Right lobe of liver (tissue), 6 donors: ENCODE data around the gene SLC16A9. TPM values are rescaled to one million over a fixed set of nuclear protein-coding genes. Genes with fewer than 3 reads are reported as not detected.

Experiments used
- ATAC-seq, 4 donors: fragments of 200-7000 bp; cut with Tn5 transposase; one replicate each; pipeline ENCODE4 v1.9.1; 2020; ENCODE audit warnings: mild to moderate bottlenecking in 4 of 4, moderate library complexity in 4 of 4
- DNase-seq, 3 donors: peaks; one replicate each; pipeline ENCODE4 v3.0.0-alpha.2; 2020
- H3K27ac ChIP-seq, 3 donors: fragments of 200-600 bp; one replicate each; pipeline ENCODE4 v1.8.0; 2022
- H3K27me3 ChIP-seq, 2 donors: fragments of 200-600 bp; one replicate each; pipeline ENCODE4 v1.8.0; 2022
- H3K36me3 ChIP-seq, 4 donors: fragments of 200-600 bp; sonication (generic) in 1 of 4; one replicate each; pipeline versions ENCODE4 v1.5.1 to v1.8.0; 2017 to 2022; ENCODE audit warnings: control low read depth in 1 of 4
- H3K4me1 ChIP-seq, 4 donors: fragments of 200-600 bp; sonication (generic) in 1 of 4; one replicate each; pipeline versions ENCODE4 v1.5.1 to v1.8.0; 2017 to 2022; ENCODE audit warnings: control low read depth in 1 of 4
- H3K4me3 ChIP-seq, 3 donors: fragments of 200-600 bp; one replicate each; pipeline ENCODE4 v1.8.0; 2022
- H3K9me3 ChIP-seq, 4 donors: fragments of 200-600 bp; sonication (generic) in 1 of 4; one replicate each; pipeline versions ENCODE4 v1.5.1 to v1.8.0; 2017 to 2022; ENCODE audit warnings: control low read depth in 1 of 4
- CTCF ChIP-seq, 4 donors: fragments of 200-600 bp in 3 of 4; fragments of 450-650 bp in 1 of 4; IDR thresholded peaks; one replicate each; pipeline versions ENCODE4 v1.5.1 to v1.8.0; 2016 to 2022; ENCODE audit warnings: antibody characterized with exemption in 4 of 4, mild to moderate bottlenecking in 2 of 4
- POLR2A ChIP-seq: fragments of 450-650 bp; IDR thresholded peaks from one replicate; pipeline ENCODE4 v1.6.1; 2017; ENCODE audit warnings: antibody characterized with exemption, mild to moderate bottlenecking
- WGBS: methylation state at CpG from one replicate; pipeline ENCODE4 v1.1.6; 2018; ENCODE audit warnings: low coverage, low lambda C conversion rate; ENCODE audit not compliant: insufficient coverage; ENCODE audit errors: missing lambda C conversion rate; 5-methylcytosine and 5-hydroxymethylcytosine counted together
- intact Hi-C, 2 donors: fragments of 100-400 bp; cut with DNase I; formaldehyde crosslinking; loops; one replicate each; pipeline versions ENCODE4 v1.11.2 to v1.14.1; 2022
- total RNA-seq, 6 experiments: library from RNA; depleted of rRNA in 2 of 6; stranded (reverse); fragments of >200 nt in 2 of 6; fragmentation: NEBNext Ultra II Directional in 3 of 6; extraction: Animal tissue kit (Norgen Biotek cat#: 25700) in 3 of 6; gene quantifications; one replicate each; pipeline versions ENCODE4 v1.1.0 to v1.2.4, GENCODE V29; 2016 to 2023
- donor health status: DM: no; HTN: yes; CAD: no.
- donor health status: DM: no; HTN: no; CAD: no.
- donor health status: DM: no; HTN: no; CAD: no.
- donor health status: DM: no; HTN: yes; CAD: no.
- donor health status: DM: no; HTN: yes; CAD: no.

Gene SLC16A9
- total RNA-seq, 6 experiments from 2014 or later, result 0.42 to 1.2 (median 0.89) TPM; not detected in 2

DNA sequence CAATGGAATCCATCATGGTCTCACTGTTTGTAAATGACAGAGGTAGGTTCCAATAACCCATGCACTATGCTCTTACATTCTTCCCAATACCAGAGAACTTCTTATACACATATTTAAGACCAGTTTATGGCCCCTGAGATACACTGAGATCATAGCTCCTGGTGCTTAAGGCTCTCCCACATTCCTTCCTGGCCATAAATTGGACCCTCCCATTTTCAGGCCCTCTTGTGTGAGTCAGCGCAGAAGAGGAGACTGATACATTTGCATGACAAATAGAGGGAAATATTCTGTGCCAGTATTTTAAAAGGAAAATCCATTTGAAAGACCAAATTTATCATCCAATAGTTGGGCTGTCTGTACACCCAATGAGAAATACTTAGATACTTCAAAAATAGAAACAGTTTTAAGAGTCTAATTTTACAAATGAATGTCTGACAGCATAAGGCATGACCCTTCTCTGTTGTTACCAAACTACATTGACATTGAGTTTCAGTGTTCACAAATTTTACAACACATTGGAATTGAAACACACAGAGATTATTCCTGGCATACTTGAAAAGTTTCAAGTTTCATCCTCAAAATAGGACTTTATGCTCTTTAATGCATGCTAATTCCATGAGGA is 35.3 kb downstream of the SLC16A9 start:
- 80% methylated on average over 1 of the region's 1 CpG for WGBS
- DNase-seq (no peak), ATAC-seq (no peak)
- no peaks in the 10 kb centered on the region for H3K27me3 ChIP-seq
- H3K36me3 ChIP-seq, result no peaks in the 10 kb centered on the region
- no peaks in the 10 kb centered on the region for H3K9me3 ChIP-seq
- no peak overlapping the region for H3K27ac ChIP-seq
- intact Hi-C loops, result no loop called here
- TF ChIP-seq CTCF (IDR thresholded peaks at IDR 0.05), result no peak
- TF ChIP-seq POLR2A, result no peak
- H3K4me3 ChIP-seq, result no peak overlapping the region
- H3K4me1 ChIP-seq, result no peaks in the 10 kb centered on the region

GRCh38 chr10:59672150-59672875 is 37.3 kb downstream of the SLC16A9 start:
- no peak for ATAC-seq
- 90% methylated on average over 2 of the region's 2 CpGs for WGBS
- intact Hi-C loops, result no loop called here

DNA sequence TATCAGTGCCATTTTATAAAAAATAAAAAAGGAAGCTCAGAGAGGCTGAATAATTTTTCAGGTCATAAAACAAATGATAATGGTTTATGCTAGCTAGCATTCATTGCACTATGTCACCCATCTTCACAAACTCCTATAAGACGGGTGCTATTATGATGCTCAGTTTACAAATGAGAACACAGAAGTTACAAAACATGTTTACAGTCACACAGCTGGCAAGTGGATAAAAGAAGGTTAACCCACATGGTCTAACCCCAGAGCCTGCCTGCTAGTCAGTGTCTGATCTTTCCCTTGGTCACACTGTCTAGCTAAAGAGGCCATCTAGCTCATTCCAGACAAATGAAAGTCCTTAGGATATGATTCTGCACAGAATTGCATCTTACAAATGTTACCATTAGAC is 39.4 kb downstream of the SLC16A9 start:
- H3K36me3 ChIP-seq, result no peaks in the 10 kb centered on the region
- TF ChIP-seq CTCF (IDR thresholded peaks at IDR 0.05) (no peak), POLR2A (no peak)
- H3K27ac ChIP-seq, result no peak overlapping the region
- WGBS, result 43% methylated on average over 1 of the region's 1 CpG
- H3K4me3 ChIP-seq, result no peak overlapping the region
- intact Hi-C loops, result no loop called here
- H3K9me3 ChIP-seq, result no peaks in the 10 kb centered on the region
- no peaks in the 10 kb centered on the region for H3K4me1 ChIP-seq
- no peak for ATAC-seq
- H3K27me3 ChIP-seq, result no peaks in the 10 kb centered on the region
- DNase-seq, result no peak

More at GRCh38 chr10:59672150-59672875, 37.3 kb downstream of the SLC16A9 start:
- Histone ChIP-seq H3K36me3 (no peaks in the 10 kb centered on the region), H3K4me1 (no peaks in the 10 kb centered on the region), H3K27me3 (no peaks in the 10 kb centered on the region), H3K4me3 (no peak overlapping the region), H3K9me3 (no peaks in the 10 kb centered on the region), H3K27ac (no peak overlapping the region)
- DNase-seq, result no peak
- TF ChIP-seq CTCF (IDR thresholded peaks at IDR 0.05) (no peak), POLR2A (no peak)

GRCh38 chr10:59668096-59668495 is 41.6 kb downstream of the SLC16A9 start:
- Histone ChIP-seq H3K4me1 (no peaks in the 10 kb centered on the region), H3K9me3 (no peaks in the 10 kb centered on the region), H3K27me3 (no peaks in the 10 kb centered on the region), H3K4me3 (no peak overlapping the region), H3K27ac (no peak overlapping the region), H3K36me3 (no peaks in the 10 kb centered on the region)
- TF ChIP-seq POLR2A, result no peak
- no peak for TF ChIP-seq CTCF (IDR thresholded peaks at IDR 0.05)
- 70% methylated on average over 4 of the region's 4 CpGs for WGBS
- ATAC-seq (no peak), DNase-seq (no peak)
- intact Hi-C loops, result no loop called here
